Skeletal muscle tissue (tissue), 4 donors: Measurements from ENCODE around the gene A2M. TPM values are rescaled to one million over a fixed set of nuclear protein-coding genes. Genes with fewer than 3 reads are reported as not detected.

ENCODE experiments used
- H3K27ac ChIP-seq: one replicate; pipeline ENCODE4 v1.7.0; 2013; ENCODE audit warnings: mild to moderate bottlenecking, low read depth, low read length, inconsistent platforms
- H3K27me3 ChIP-seq, 3 donors: one replicate each; pipeline ENCODE4 v1.7.0; 2013; ENCODE audit warnings: low read length in 3 of 3; ENCODE audit not compliant: control insufficient read depth in 3 of 3, insufficient read depth in 3 of 3
- H3K36me3 ChIP-seq, 3 donors: one replicate each; pipeline ENCODE4 v1.7.0; 2013; ENCODE audit warnings: low read length in 3 of 3; ENCODE audit not compliant: control insufficient read depth in 3 of 3, insufficient read depth in 3 of 3
- H3K4me1 ChIP-seq, 3 donors: one replicate each; pipeline ENCODE4 v1.7.0; 2013; ENCODE audit warnings: low read length in 3 of 3, mild to moderate bottlenecking in 3 of 3; ENCODE audit not compliant: control insufficient read depth in 3 of 3, insufficient read depth in 3 of 3
- H3K4me3 ChIP-seq, 3 donors: one replicate each; pipeline ENCODE4 v1.7.0; 2013; ENCODE audit warnings: low read length in 3 of 3
- H3K9ac ChIP-seq, 3 donors: one replicate each; pipeline ENCODE4 v1.7.0; 2013; ENCODE audit warnings: low read length in 3 of 3, mild to moderate bottlenecking in 3 of 3, moderate library complexity in 2 of 3, low read depth in 1 of 3
- H3K9me3 ChIP-seq, 3 donors: one replicate each; pipeline ENCODE4 v1.7.0; 2013; ENCODE audit warnings: low read length in 3 of 3; ENCODE audit not compliant: control insufficient read depth in 3 of 3
- total RNA-seq: library from RNA; depleted of rRNA; stranded (reverse); fragments of >200 nt; gene quantifications from one replicate; pipeline ENCODE4 v1.2.3, GENCODE V29; 2014
- donor health status: Osteomylitis.

The A2M gene
- total RNA-seq, 1 donor from 2014 or later = 244 TPM

GRCh38 chr12:9043766-9044165 is 72.0 kb downstream of the A2M start:
- Histone ChIP-seq H3K4me1 (peaks cover 2 to 17% (median 10%) of the 10 kb centered on the region in 3 donors), H3K9ac (no peak overlapping the region), H3K27me3 (no peaks in the 10 kb centered on the region), H3K4me3 (no peak overlapping the region), H3K36me3 (no peaks in the 10 kb centered on the region), H3K9me3 (no peaks in the 10 kb centered on the region), H3K27ac (no peak overlapping the region)

GRCh38 chr12:9041321-9041720 is 74.4 kb downstream of the A2M start:
- no peaks in the 10 kb centered on the region for H3K9me3 ChIP-seq
- peak overlapping the region; percentile 28 for H3K27ac ChIP-seq
- peak overlapping the region in 1 of 3 donors; percentile 17 for H3K4me3 ChIP-seq
- no peaks in the 10 kb centered on the region for H3K36me3 ChIP-seq
- no peaks in the 10 kb centered on the region for H3K27me3 ChIP-seq
- no peak overlapping the region for H3K9ac ChIP-seq
- peaks cover 2 to 17% (median 10%) of the 10 kb centered on the region in 3 donors for H3K4me1 ChIP-seq

GRCh38 chr12:9040484-9041186 is 75.1 kb downstream of the A2M start:
- Histone ChIP-seq H3K27ac (no peak overlapping the region), H3K36me3 (no peaks in the 10 kb centered on the region), H3K4me1 (peaks cover 2 to 17% (median 10%) of the 10 kb centered on the region in 3 donors), H3K9ac (no peak overlapping the region), H3K4me3 (no peak overlapping the region), H3K27me3 (no peaks in the 10 kb centered on the region), H3K9me3 (no peaks in the 10 kb centered on the region)

- no peak overlapping the region for H3K4me3 ChIP-seq
- H3K4me1 ChIP-seq = peaks cover 2 to 17% (median 10%) of the 10 kb centered on the region in 3 donors
- no peaks in the 10 kb centered on the region for H3K9me3 ChIP-seq
- H3K9ac ChIP-seq = no peak overlapping the region
- H3K36me3 ChIP-seq = no peaks in the 10 kb centered on the region
- H3K27me3 ChIP-seq = no peaks in the 10 kb centered on the region
- no peak overlapping the region for H3K27ac ChIP-seq
These were observed 76.2 kb downstream of the A2M start for GRCh38 chr12:9039397-9039977.

- no peaks in the 10 kb centered on the region for H3K27me3 ChIP-seq
- no peak overlapping the region for H3K9ac ChIP-seq
- no peaks in the 10 kb centered on the region for H3K9me3 ChIP-seq
- no peak overlapping the region for H3K4me3 ChIP-seq
- peaks cover 0 to 12% (median 10%) of the 10 kb centered on the region in 3 donors for H3K4me1 ChIP-seq
- no peaks in the 10 kb centered on the region for H3K36me3 ChIP-seq
- H3K27ac ChIP-seq = no peak overlapping the region
These were observed 78.3 kb downstream of the A2M start for GRCh38 chr12:9037431-9037830.

- Histone ChIP-seq H3K9ac (no peak overlapping the region), H3K4me3 (no peak overlapping the region), H3K27ac (no peak overlapping the region), H3K27me3 (no peaks in the 10 kb centered on the region), H3K4me1 (peaks cover 0 to 5% (median 4%) of the 10 kb centered on the region in 3 donors), H3K9me3 (no peaks in the 10 kb centered on the region), H3K36me3 (no peaks in the 10 kb centered on the region)
These were observed 79.5 kb downstream of the A2M start for GRCh38 chr12:9036227-9036626.

- Histone ChIP-seq H3K9ac (no peak overlapping the region), H3K27me3 (no peaks in the 10 kb centered on the region), H3K4me1 (no peaks in the 10 kb centered on the region), H3K4me3 (no peak overlapping the region), H3K36me3 (no peaks in the 10 kb centered on the region), H3K27ac (no peak overlapping the region), H3K9me3 (no peaks in the 10 kb centered on the region)
These were observed 81.6 kb downstream of the A2M start for GRCh38 chr12:9034095-9034494.

- Histone ChIP-seq H3K4me3 (no peak overlapping the region), H3K36me3 (no peaks in the 10 kb centered on the region), H3K9me3 (no peaks in the 10 kb centered on the region), H3K4me1 (no peaks in the 10 kb centered on the region), H3K9ac (no peak overlapping the region), H3K27ac (no peak overlapping the region), H3K27me3 (no peaks in the 10 kb centered on the region)
These were observed 82.3 kb downstream of the A2M start for GRCh38 chr12:9033265-9033887.

- H3K27me3 ChIP-seq = no peaks in the 10 kb centered on the region
- no peaks in the 10 kb centered on the region for H3K9me3 ChIP-seq
- H3K36me3 ChIP-seq = no peaks in the 10 kb centered on the region
- no peak overlapping the region for H3K4me3 ChIP-seq
- H3K4me1 ChIP-seq = no peaks in the 10 kb centered on the region
- H3K9ac ChIP-seq = no peak overlapping the region
- no peak overlapping the region for H3K27ac ChIP-seq
These were observed 83.3 kb downstream of the A2M start for GRCh38 chr12:9032202-9032964.

- Histone ChIP-seq H3K27ac (no peak overlapping the region), H3K9me3 (no peaks in the 10 kb centered on the region), H3K36me3 (no peaks in the 10 kb centered on the region), H3K9ac (no peak overlapping the region), H3K4me1 (no peaks in the 10 kb centered on the region), H3K27me3 (no peaks in the 10 kb centered on the region), H3K4me3 (no peak overlapping the region)
These were observed 84.9 kb downstream of the A2M start for GRCh38 chr12:9030776-9031175.
